NCI-H146 treated with DMSO at 0.1 percent for 48 hours (cell line): ENCODE results near the gene HS3ST1.
"Not testable (repeated sequence)": the region's sequence is repeated elsewhere in the genome, so short reads cannot be mapped to it uniquely, and the experiment has no call there.

Source experiments
- DNase-seq: peaks from one replicate; lab custom pipeline; 2025; ENCODE audit not compliant: unreplicated experiment; lab: John Stamatoyannopoulos, UW

The HS3ST1 gene

GRCh38 chr4:11404431-11404830 lies 24.3 kb downstream of the HS3ST1 start:
- no peak for DNase-seq

DNA sequence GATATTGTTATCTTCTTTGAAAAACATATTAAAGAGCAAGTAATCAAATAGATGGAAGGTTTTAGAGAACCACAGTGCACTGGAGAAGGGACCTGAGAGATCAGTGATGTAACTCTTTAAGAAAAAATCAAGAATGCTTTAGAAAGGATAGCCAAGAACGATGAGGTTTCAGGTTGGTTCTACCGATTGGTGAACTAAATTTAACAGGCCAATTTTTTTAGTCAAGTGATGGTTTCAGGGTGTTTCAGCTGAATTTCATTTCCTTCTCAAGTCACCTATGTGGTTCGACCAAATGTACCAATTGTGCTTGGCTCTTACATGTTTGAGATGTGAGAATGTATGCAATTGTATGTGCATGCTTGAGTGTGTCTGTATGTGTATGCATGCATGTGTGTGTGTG lies 26.5 kb downstream of the HS3ST1 start:
- DNase-seq, result no peak

DNA sequence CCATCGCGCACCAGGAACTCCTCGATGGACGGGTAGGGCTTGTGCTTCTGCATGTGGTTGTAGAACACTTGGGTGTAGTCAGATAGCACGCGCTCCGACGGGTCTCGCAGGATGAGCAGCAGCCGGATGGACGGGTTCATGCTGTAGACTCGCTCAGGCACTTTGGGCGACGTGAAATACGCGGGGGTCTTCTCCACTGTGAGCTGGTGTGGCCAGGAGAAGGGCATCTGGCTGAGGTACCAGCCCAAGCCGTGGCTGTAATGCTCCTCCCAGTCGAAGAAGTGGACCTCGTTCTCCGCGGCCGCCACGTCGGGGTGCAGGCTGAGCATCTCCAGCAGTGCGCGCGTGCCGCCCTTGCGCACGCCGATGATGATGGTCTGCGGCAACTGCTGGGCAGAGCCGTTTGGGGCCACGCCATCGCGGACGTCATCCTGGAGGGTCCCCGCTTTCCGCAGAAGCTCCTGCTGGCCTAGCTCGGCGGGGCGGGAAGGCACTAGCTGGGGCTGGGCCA lies 29.2 kb downstream of the HS3ST1 start:
- no peak for DNase-seq

DNA sequence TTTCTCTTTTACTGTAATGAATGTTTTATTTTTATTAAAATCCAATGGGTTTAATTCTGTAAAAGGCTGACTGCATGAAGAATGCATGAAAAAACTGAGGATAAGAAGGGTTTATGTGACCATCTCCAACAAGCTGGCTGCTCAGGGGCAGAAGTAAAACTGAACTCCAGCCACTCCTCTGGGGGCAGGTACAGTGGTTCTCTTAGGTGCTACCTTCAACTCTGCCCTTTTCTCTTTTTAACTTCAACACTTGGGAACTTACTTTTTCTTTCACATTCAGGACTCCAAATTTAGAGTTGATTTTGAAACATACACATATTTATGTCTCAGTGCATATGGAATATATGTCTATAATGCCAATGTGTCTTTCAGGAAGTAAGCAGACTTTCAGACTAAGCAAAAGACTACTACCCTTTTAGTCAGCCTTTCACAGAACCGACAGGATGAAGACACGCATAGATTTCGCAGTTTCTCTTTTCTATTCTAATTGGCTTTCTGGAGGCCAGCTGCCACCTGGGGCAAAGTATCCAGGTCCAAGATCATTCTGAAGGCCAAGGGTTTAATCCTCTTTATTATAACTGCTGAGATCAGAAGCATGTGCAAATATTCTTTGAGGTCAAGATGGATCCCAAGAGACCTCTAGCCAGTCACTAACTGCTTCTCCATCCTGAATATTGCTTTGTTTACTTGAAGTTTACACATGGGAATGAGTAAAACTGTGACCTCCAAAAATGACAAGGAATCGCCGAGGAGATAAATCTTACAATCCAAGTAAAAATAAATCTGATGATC lies 30.7 kb downstream of the HS3ST1 start:
- DNase-seq, result no peak

- no peak for DNase-seq
Measured at GRCh38 chr4:11397146-11397545, 31.5 kb downstream of the HS3ST1 start.

GRCh38 chr4:11393551-11393950 lies 35.1 kb downstream of the HS3ST1 start:
- no peak for DNase-seq

GRCh38 chr4:11384072-11384471 lies 44.6 kb downstream of the HS3ST1 start:
- DNase-seq, result not testable (repeated sequence)

- DNase-seq, result peak; percentile 11
Measured at GRCh38 chr4:11376571-11376970, 52.1 kb downstream of the HS3ST1 start.

GRCh38 chr4:11376146-11376545 lies 52.5 kb downstream of the HS3ST1 start:
- no peak for DNase-seq

GRCh38 chr4:11368701-11369115 lies 60.0 kb downstream of the HS3ST1 start:
- DNase-seq, result no peak

GRCh38 chr4:11367371-11367770 lies 61.3 kb downstream of the HS3ST1 start:
- no peak for DNase-seq

- DNase-seq, result no peak
Measured at GRCh38 chr4:11366859-11367258, 61.8 kb downstream of the HS3ST1 start.

- no peak for DNase-seq
Measured at GRCh38 chr4:11365039-11365438, 63.7 kb downstream of the HS3ST1 start.

GRCh38 chr4:11359591-11359990 lies 69.1 kb downstream of the HS3ST1 start:
- DNase-seq, result no peak

DNA sequence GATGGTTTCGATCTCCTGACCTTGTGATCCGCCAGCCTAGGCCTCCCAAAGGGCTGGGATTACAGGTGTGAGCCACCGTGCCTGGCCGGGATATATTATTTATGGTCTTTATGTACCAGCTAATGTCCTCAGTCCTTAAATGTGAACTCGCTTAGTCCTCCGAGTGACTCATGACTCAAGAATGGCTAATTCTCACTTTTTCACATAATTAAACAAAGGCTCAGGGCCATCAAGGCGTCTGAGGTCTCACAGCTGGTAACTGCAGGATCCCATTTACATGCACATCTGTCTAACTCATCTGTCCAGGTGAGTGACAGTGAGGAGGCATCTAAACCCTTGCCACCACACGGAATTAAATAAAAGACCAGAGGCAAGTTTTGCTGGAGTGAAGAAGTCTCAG lies 73.5 kb downstream of the HS3ST1 start:
- DNase-seq, result no peak

DNA sequence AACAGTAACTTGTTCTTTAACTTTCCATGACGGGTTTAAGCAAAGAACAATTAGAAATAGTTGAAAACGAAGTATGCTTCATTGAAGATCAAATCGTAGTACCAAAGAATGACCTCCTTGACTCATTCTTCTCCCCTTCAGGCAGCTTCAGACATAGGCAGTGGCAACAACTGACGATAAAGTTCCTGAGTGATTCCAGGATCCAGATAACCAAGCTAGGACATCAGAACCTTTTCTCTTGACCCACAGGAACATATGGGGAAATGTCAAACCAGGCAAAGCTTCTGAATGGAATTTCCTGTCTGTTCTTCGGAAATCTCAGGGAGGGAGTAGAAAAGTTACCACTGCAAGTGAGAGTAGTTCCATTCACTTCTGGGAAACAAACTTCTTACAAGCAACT lies 74.2 kb downstream of the HS3ST1 start:
- DNase-seq, result no peak

- DNase-seq, result no peak
Measured at GRCh38 chr4:11348449-11349088, 80.1 kb downstream of the HS3ST1 start.

DNA sequence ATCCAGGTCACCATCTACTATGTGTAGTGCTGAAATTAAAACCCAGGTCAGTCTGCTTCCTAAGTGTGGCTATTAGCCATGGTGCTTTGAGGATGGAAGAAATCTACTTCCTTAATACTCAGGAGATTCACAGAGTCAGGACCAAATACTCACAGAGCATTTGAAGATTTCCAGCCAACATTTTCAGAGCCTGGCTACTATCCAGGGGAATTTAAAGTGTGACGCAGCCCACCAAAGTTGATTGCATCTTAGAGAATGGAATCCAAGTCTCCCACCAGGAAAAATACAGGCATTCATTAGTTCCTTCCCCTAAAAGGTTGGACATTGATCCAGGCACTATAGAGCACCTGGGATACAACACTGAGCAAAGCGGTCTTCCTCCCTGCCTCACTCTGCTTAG lies 83.8 kb downstream of the HS3ST1 start:
- no peak for DNase-seq

GRCh38 chr4:11343536-11343935 lies 85.2 kb downstream of the HS3ST1 start:
- no peak for DNase-seq
